Fibroblast of pulmonary artery (primary cell): ENCODE measurements around the gene OSBPL8.
"Not testable (repeated sequence)": the region's sequence is repeated elsewhere in the genome, so short reads cannot be mapped to it uniquely, and the experiment has no call there.

ENCODE experiments used
- DNase-seq: peaks from one replicate; pipeline ENCODE4 v3.0.0-alpha.2; 2010; ENCODE audit warnings: low read depth
- H3K4me3 ChIP-seq: replicated peaks from 2 replicates; pipeline ENCODE4 v1.5.1; 2011; ENCODE audit warnings: low read depth, mild to moderate bottlenecking, control low read depth, low read length, moderate library complexity
- CTCF ChIP-seq: IDR thresholded peaks from 2 replicates; pipeline ENCODE4 v1.5.1; 2011; ENCODE audit warnings: mild to moderate bottlenecking, control low read depth, low read length, inconsistent platforms; ENCODE audit errors: missing control alignments

OSBPL8 gene

DNA sequence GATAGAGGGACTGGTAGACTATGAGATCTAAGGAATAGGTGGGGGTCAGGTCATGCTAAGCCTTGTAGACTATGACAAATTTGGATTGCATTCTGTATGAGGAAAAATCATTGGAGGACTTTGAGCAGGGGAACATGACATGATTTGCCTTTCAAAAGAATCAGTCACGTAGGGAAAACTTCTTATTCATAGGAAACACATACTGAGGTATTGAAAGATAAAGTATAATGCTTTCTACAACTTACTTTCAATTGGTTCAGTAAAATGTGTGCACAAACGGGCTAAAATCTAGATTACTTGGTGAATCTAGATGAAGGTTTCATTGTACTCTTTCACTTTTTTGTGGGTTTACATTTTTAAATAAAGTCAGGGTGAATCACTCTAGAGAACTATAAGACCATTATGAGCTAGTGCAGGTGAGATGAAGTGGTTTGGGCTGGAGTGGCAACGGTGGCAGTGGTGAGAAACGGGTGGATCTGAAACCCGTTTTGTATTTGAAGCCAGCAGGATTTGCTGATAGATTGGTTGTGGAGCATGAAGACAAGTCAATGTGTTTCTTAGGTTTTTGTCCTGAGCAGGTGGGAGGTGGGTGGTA lies 218.0 kb downstream of the OSBPL8 start:
- DNase-seq: peak; percentile 41
- TF ChIP-seq CTCF: no peak
- no peak overlapping the region for H3K4me3 ChIP-seq

- no peak for TF ChIP-seq CTCF
- no peak for DNase-seq
- H3K4me3 ChIP-seq: no peak overlapping the region
Observed at GRCh38 chr12:76340680-76341435, 218.7 kb downstream of the OSBPL8 start.

DNA sequence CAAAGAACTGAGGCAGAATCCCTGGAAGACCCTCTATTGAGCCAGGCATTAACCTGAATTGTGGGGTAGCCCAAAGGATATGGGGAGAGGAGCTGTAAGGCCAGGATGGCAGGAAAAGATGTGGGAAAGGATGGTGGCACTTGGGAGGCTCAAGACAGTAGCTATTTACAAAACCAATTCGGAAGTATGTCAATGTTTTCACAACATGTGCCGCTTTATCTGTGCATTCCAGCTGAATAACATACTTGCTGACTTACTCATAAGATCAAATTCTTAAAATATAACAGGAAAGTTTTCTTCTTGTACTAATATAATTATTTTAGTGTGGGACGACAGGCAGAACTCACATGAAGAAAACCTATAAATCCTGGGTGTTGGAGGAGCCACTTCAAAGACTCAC lies 222.0 kb downstream of the OSBPL8 start:
- TF ChIP-seq CTCF: no peak
- no peak overlapping the region for H3K4me3 ChIP-seq
- peak; percentile 91 for DNase-seq

- no peak overlapping the region for H3K4me3 ChIP-seq
- no peak for TF ChIP-seq CTCF
- no peak for DNase-seq
Observed at GRCh38 chr12:76332606-76333005, 227.0 kb downstream of the OSBPL8 start.

DNA sequence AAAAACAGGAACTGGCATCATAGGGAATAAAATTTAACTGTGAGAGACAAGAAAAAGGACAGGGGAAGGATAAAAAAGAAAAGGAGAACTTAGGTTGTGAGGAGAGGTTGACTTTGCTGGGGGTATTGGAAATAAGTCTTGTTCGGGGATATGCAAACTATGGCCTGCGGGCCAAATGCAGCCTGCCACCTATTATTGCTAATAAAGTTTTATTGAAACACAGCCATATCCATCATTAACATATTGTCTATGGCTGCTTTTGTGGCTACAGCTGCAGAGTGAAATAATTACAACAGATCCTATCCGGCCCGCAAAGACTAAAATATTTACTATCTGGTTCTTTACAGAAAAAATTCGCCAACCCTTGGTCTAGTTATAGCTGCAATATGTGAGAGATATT lies 230.0 kb downstream of the OSBPL8 start:
- TF ChIP-seq CTCF: no peak
- H3K4me3 ChIP-seq: no peak overlapping the region
- no peak for DNase-seq

GRCh38 chr12:76329159-76329558 lies 230.4 kb downstream of the OSBPL8 start:
- no peak for TF ChIP-seq CTCF
- DNase-seq: peak; percentile 88
- H3K4me3 ChIP-seq: no peak overlapping the region

DNA sequence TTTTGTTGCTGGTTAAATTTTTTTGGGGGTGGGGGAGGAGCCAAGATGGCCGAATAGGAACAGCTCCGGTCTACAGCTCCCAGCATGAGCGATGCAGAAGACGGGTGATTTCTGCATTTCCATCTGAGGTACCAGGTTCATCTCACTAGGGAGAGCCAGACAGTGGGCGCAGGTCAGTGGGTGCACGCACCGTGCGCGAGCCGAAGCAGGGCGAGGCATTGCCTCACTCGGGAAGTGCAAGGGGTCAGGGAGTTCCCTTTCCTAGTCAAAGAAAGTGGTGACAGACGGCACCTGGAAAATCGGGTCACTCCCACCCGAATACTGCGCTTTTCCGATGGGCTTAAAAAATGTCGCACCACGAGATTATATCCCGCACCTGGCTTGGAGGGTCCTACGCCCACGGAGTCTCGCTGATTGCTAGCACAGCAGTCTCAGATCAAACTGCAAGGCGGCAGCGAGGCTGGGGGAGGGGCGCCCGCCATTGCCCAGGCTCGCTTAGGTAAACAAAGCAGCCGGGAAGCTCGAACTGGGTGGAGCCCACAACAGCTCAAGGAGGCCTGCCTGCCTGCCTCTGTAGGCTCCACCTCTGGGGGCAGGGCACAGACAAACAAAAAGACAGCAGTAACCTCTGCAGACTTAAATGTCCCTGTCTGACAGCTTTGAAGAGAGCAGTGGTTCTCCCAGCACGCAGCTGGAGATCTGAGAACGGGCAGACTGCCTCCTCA lies 239.8 kb downstream of the OSBPL8 start:
- DNase-seq, H3K4me3 ChIP-seq: not testable (repeated sequence)
